Caki2 (cell line): ENCODE measurements around the gene MPO. TPM values are rescaled to one million over a fixed set of nuclear protein-coding genes. Genes with fewer than 3 reads are reported as not detected.

Experiments
- DNase-seq: peaks from one replicate; pipeline ENCODE4 v3.0.0-alpha.2; 2015; ENCODE audit warnings: low read depth
- in situ Hi-C: cut with HindIII; loops from 2 replicates; pipeline ENCODE4 v1.10.0; 2016; ENCODE audit warnings: low sequenced_read_pairs, low pct_unique_long_range_greater_than_20kb, mixed read lengths
- total RNA-seq: library from RNA; depleted of rRNA; stranded (reverse); fragments of >200 nt; shearing (Covaris generic); gene quantifications from 2 replicates; pipeline ENCODE4 v1.2.3, GENCODE V29; 2014; ENCODE audit warnings: low replicate concordance

Gene MPO
- total RNA-seq, 1 experiment from 2014 or later, result not detected

DNA sequence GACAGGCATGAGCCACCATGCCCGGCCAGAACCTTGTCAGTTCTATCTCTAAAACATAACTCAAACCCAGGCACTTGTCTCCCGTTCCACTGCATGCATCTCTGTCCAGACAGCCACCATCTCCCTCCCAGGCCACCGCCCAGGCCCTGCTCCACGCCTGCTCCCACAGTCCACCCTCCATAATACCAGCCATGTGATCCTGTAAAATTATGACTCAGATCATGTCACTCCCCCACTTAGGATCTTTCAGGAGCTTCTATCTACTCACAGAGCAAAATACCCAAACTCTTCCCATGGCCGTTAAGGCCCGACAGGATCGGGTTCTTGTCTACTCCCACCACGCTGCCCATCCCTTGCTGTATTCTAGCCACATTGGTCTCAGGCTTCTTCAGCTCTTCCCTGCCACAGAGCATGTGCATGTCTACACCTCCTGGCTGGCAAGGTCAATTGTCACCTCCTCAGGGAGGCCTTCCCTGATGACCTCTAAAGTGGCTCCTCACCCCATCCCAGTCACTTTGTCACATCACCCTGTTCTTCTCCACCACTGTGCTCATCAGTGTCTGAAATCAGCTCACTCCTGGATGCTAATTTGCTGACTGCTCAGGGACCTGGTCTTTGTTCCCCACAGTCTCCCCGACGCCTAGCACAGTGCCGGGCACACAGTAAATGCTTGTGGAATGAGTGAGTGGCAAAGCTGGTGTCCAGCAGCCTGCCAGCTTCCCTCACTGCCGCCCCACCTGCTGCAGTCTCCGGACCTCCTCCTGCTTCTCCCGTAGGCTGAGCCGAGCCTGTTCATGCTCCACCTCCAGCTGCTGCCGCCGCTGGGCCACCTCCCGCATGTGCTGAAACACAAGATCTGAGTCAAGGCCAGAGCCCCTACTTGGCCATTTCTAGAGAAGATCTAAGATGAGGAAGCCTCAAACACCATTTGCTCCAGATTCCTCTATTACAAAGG, 41.1 kb upstream of the MPO start:
- in situ Hi-C loops, result no loop called here
- DNase-seq, result no peak

DNA sequence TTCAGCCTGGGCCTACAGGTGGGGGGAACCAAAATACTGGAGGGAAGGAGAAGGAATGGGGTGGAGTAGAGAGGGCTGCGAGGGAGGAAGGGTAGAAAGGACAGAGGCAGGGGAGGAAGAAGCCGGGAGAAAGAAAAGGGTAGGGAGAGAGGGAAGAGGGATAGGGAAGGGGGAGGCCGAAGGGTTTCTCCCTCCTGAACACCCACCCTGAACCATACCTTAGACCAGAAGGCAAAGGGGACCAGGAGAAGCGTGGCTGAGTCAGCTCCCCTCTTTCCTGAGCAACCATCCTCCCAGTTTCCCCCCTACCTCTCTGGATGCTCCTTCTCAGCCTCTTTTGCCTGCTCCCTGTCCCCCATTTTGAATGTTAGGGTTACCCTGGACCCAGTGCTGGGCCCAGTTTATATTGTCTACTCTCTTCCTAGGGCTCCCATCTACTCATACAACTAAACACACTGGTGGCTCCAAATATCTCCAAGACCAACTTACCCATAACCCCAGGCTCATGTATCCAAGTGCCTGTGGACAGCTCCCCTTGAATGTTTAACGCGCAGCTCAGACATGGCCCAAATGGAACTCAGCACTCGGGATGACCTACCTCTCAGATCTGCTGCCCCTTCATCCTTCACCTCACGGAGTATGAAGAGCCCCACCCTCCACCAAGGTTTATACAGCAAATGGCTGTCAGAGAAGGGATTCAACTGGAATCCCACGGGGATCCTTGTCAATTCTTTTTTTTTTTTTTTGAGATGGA, 40.0 kb upstream of the MPO start:
- in situ Hi-C loops, result no loop called here
- no peak for DNase-seq

DNA sequence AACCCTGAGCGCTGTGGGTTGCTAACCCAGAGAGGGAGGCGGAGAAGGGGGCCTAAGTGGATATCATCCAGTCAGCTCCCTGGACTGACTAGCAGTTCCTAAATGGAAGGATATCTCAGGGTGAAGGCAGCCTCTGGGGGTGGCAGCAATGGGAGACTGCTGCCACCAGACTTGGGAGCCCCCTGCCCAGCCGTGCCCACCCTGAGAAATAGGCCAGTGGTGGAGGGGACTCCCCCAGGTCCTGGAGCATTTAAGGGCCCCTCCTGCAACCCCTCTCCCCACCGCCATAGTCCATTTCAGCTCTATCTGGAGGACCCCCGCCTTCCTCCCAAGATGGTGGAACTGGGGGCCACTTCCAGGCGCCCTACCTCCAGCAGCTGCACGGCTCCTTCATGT, 39.4 kb upstream of the MPO start:
- in situ Hi-C loops, result no loop called here

DNA sequence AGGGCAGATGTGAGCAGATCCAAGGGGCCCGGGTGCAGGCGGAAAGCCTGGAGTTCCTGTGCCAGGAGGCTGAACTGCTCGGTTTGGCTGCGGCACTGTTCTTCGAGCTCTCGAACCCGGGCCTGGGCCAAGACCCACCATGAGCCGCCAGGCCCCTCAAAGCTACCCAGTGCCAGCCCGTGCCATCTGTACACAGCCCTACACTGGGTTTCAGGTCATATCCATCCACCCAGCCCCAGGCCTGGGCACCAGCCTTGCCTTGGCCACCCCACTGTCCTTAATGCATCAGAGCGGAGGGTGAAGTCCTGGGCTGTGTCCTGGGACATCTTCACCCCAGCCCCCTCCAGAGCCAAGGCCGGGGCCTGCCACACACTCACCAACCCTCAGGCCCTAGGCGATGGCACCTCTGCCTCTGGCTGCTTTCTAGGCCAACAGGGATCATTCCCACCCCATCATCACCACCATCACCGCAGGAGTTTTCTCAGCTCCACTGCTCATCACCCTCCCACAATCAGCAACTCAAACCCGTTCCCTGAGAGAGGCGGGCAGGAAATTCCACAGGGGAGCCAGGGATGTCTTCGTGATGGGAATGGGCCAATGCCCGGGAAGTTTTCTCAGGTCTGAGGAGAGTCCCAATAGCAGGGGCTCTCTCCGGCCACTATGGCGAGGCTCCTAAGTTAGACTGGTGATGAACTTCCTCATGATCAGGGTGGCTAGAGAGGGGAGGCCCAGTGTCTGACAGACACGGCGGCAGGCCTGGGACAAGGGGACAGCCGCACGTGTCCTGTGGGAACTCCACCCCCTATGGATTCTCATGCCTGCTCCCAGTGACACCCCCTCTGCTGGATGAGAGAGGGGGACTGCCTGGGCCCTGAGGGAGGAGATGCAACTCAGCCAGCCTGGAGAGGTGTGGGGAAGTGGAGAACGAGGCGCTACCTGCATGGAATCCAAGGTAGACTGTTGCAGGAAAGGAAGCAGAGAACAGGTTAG, 38.7 kb upstream of the MPO start:
- in situ Hi-C loops, result no loop called here
- no peak for DNase-seq

More for the DNA sequence above, 39.4 kb upstream of the MPO start:
- no peak for DNase-seq

DNA sequence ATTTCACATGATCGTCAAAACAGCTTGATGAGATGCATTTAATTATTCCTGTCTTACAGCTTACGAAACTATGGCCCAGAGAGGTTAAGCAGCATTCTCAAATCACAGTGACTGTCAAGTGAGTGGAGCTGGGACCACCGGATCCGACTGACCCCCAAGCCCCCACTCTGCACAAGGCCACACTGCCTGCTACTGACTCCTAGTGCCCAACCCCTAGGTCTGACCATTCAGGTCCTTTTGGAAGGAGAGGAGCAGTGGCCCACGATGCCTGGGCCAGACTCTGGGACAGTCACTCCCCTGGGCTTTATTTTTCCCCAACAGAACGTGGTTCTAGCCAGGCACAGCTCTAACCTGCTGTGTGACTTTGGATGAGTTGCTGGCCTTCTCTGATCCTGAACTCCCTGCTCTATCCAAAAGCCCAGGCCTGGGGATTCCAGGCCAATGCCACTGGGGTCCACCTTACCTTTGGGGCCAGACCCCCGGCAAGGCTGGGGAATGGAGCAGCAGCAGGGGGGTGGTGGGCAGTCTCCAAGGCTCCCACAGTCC, 38.0 kb upstream of the MPO start:
- in situ Hi-C loops, result no loop called here
- no peak for DNase-seq

DNA sequence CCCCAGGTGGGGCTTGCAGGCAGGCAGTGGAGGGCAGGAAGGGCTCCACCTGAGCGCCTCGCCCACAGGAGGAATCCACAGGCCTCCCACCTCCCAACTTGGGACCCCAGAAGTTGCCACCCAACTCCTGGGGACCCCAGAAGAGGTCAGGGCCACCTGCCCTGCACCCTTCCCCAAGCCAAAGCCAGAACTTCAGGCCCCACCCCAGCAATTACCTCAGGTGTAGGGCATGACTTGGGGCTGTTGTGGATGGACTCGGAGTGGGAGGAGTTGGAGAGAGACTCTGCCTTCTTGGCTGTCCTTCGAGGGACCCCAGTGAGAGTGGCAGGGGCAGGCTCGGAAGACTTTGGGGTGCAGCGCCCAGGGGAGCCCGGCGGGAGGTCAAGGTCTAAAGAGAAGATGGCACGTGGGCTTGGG, 37.3 kb upstream of the MPO start:
- in situ Hi-C loops, result no loop called here
- DNase-seq, result no peak

DNA sequence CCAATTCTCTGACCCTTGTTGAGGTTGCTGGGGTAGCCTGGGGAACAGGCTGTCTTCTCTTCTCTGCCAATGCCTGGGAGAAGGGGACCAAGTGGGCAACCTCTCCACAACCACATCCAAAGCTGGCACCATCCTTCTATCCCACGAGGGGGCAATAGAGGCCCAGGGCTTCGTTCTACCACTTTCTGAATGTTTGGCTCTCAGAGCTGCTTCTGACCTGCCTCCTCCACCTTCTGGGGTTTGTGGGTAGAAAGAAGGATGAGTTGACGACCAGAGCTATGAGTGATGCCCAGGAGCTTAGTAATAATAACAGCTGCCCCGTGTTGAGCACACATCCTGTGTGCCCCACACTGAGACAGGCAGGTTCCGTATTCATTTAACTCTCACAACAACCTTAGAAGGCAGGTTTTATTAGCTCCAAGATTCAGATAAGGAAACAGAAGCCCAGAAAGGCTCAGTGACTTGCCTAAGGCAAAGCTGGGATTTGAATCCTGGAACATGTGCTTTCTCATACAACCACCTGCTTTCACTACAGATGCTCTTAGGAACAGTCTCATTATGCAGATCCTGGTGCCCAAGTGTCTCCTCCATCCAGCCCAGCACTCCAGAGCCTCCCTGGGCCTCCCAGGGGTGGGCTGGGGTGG, 36.8 kb upstream of the MPO start:
- DNase-seq, result peak; percentile 70
- in situ Hi-C loops, result no loop called here

DNA sequence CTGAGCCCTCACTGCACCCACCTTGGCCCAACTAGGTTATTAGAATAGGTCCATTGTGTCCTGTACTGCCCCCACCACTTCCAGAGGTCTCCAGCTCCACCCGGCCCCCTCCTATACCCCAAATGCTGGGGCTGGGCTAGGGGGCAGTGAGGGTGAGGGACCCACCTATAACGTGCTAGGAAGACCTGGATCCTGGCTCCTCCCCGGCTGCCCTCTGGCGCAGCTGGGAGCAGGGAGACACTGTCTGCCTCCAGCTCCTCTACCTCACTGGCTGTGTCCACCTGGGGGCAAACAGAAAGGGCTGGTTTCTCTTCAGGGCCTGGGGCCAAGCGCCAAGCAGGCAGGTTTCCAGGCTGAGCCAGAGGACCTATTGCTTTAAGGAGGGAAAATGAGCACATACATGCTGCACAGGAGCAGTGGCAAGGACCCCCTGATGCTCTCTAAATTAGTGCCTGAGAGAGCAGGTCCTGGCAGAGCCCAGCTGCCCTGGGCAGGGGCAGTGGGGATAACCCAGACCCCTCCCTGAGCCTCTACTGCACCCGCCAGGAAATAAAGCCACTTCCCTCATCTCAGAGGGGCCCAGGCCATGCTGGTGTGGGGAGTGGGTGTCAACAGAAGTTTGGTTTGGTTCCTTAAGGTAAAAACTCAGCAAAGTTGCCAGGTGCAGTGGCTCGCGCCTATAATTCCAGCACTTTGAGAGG, 35.7 kb upstream of the MPO start:
- DNase-seq, result no peak
- in situ Hi-C loops, result no loop called here

DNA sequence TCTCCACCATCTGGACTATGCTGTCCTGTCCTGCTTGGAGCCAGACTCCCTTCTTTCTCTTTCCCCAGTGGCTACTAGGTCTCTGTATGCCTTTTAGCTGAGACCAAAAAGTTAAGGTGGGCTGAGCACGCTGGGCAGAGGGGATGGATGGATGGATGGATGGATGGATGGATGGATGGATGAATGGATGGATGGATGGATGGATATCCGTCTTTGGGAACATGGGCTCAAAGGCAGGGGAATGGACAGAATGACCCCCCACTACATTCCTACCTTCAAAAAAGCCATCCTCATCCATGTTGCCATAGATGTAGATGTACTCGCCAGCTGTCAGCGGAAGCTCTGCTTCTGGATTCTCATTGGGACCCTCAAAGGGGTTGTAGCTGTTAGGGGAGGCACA, 35.0 kb upstream of the MPO start:
- no peak for DNase-seq
- in situ Hi-C loops, result no loop called here

DNA sequence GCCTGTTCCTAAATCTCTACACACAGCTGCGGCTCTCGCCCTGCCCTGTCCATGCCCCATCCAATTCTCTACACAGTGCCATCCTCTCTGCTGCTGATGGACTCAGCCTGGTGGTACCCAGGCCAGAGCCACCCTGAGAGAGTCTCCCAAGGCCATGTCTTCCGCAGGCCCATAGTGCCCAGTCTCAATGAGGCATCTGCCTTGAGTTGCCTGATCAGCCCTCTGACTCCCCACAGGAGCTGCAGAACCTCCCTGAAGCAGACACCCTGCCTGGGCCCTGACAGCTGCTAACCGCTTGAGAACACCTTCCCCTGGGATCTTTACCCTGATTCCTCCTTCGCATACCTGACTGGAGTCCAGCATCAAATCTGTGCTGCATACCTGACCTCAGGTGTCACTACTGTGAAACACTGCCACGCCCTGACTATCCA, 34.6 kb upstream of the MPO start:
- in situ Hi-C loops, result no loop called here
- DNase-seq, result no peak

DNA sequence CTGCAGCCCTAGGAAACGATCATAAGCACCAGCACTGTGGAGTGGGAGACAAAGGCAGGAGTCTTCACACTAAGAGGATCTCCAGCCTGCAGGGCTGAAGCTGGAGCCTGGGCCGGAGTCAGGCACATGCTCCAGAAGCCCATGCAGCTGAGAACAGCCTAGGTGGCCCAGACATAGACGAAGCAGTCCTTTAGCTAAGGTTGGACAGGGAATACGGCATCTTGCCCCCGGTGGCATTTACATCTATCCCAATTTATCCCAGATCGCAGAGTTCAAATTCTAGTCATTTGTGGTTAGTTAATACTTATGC, 33.9 kb upstream of the MPO start:
- DNase-seq, result no peak
- in situ Hi-C loops, result no loop called here

DNA sequence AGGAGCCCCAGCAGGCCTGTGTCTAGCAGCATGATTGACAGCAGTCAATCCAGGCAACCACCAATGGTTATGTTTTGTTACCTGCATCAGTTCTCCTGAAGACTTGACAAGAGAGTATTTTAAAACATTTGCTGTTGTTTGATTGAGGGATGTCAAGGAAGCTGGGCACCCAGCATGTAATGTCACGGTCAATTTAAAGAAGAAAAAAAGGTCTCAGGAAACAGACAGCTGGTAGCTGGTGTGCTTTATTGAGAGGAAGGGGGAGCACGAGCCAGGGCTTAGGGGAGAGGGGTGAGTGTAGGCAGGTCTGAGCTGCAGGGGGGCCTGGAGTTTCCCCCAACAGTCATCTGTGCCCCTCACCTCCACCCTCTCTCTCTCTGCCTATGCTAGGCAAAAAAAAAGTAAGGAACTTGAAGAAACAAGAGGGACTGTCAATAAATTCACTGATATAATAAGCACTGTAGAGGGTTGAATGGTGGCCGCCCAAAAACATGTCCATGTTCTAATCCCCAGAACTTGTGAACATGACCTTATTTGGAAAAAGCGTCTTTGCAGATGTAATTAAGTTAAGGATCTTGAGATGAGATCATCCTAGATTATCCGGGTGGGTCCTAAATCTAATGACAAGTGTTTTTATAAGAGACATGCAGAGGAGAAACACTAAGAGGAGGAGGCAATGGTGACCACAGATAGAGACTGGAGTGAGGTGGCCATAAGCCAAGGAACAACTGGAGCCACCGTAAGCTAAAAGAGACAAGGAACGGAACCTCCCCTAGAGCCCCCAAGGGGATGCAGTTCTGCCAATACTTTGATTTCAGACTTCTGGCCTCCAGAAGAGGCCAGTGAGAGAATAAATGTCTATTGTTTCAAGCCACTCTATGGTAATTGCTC, 33.3 kb upstream of the MPO start:
- in situ Hi-C loops, result no loop called here
- no peak for DNase-seq

DNA sequence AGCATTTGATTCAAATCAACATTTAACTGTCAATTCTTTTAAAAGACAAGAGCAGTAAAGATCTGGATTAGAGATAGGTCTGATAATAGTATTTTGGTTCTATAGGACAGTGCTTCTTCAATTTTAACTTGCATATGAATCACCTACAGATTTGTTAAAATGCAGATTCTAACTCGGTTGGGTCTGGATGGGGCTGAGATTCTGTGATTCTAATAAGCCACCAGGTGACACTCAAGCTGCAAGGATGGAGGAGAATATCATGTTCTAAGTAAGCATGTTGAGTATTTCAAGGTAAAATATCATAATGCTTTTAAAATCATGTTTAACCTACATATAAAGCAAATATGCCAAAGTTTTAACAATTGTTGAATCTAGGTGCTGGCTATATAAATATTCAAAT, 32.1 kb upstream of the MPO start:
- in situ Hi-C loops, result no loop called here

DNA sequence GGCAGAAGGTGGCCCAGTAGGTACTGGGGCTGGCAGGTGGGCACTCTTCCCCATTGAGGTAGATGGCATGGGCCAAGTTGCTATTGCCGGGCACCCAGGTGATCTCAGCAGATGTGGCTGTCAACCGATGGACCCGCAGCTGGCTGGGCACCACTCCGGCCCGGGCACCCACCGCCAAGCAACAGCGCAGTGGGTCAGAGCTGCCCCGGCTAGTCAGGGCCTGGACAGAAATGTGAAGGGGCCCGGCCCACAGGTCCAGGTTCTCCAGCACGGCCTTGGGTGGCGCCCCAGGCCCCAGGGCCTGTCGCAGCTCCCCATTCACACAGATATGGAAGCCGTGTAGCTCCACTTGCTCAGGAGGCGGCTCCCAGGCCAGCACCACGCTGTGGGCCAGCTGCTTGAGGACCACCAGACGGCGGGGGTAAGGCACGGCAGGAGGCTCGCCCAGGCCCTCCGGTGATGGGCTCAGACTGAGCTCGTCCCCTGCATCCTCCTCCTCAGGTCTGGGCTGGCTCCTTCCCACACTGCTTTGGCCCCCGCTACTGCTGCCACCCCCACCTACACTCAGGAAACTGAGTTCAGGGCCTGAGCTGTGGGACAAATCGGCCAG, 31.4 kb upstream of the MPO start:
- no peak for DNase-seq
- in situ Hi-C loops, result no loop called here

More for the DNA sequence above, 32.1 kb upstream of the MPO start:
- no peak for DNase-seq

DNA sequence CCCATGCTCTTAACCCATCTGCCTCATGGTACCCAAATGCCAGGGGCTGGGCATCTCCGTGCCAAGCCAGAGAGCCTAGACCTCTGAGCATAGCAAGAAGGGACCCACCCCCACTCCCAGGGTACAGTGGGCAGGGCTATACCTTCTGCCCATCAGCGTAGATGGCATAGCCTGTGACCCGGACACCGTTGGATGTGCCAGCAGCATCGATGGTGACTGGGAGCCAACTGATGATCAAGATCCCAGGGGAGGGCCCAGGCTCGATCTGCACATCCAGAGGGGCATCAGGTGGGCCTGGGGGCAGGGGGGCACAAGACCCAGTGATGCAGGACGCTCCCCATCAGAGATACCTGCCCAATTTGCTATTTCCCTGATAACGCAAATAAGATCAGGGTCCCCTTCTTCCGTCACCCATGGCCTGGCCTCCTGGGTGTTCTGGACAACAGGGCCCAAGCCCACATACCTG, 30.7 kb upstream of the MPO start:
- no peak for DNase-seq
- in situ Hi-C loops, result no loop called here
